ENCODE data around the gene ANTXR1. TPM values are rescaled to one million over a fixed set of nuclear protein-coding genes. Genes with fewer than 3 reads are reported as not detected.

The ANTXR1 gene
- total and polyA plus RNA-seq, 2 of the 8 experiments (the other 6 are each of a cell fraction or from before 2014, with no cell fraction given), result 15.8 to 44.3 TPM

- TF ChIP-seq GTF2F1 (IDR thresholded peaks at IDR 0.05; ENCODE audit: borderline replicate concordance, low read depth, low read length) (no peak), MAX (IDR thresholded peaks at IDR 0.05) (no peak)
Observed at GRCh38 chr2:69073928-69074570, 61.1 kb downstream of the ANTXR1 start (continued).

All from H1 (cell line).